Measurements from ENCODE around the gene CDC14A. TPM values are rescaled to one million over a fixed set of nuclear protein-coding genes. Genes with fewer than 3 reads are reported as not detected.

Gene CDC14A
- polyA plus RNA-seq, 1 experiment = 2.8 TPM

GRCh38 chr1:100411574-100411973 lies 59.3 kb downstream of the CDC14A start:
- no peak for TF ChIP-seq CTCF (IDR thresholded peaks at IDR 0.05; ENCODE audit: low read depth, low read length)
- Histone ChIP-seq H3K27me3 (ENCODE audit: control insufficient read depth, insufficient read depth, low read length) (no peaks in the 10 kb centered on the region), H3K9me3 (ENCODE audit: control insufficient read depth, insufficient read depth, low read length) (no peaks in the 10 kb centered on the region), H3K4me3 (ENCODE audit: low read depth, low read length) (no peak overlapping the region), H3K27ac (ENCODE audit: low read depth, low read length) (no peak overlapping the region)
- CTCF ChIA-PET = interaction anchor here (1.0 kb wide), 1 partner anchor 13 kb away, joined by 3 read pairs; no protein-coding TSS in a partner anchor
- no peak for DNase-seq (ENCODE audit: low read depth, low spot score)
- POLR2A ChIA-PET = no interaction called here

- Histone ChIP-seq H3K27me3 (ENCODE audit: control insufficient read depth, insufficient read depth, low read length) (no peaks in the 10 kb centered on the region), H3K9me3 (ENCODE audit: control insufficient read depth, insufficient read depth, low read length) (no peaks in the 10 kb centered on the region), H3K27ac (ENCODE audit: low read depth, low read length) (no peak overlapping the region), H3K4me3 (ENCODE audit: low read depth, low read length) (no peak overlapping the region)
- CTCF ChIA-PET = no interaction called here
- DNase-seq (ENCODE audit: low read depth, low spot score) = no peak
- POLR2A ChIA-PET = no interaction called here
- TF ChIP-seq CTCF (IDR thresholded peaks at IDR 0.05; ENCODE audit: low read depth, low read length) = no peak
Observed at GRCh38 chr1:100413035-100413434, 60.7 kb downstream of the CDC14A start.

- no peak overlapping the region for H3K4me3 ChIP-seq (ENCODE audit: low read depth, low read length)
- POLR2A ChIA-PET = interaction anchor here (0.6 kb wide), 1 partner anchor 461 kb away, joined by 5 read pairs; no protein-coding TSS in a partner anchor
- no peaks in the 10 kb centered on the region for H3K9me3 ChIP-seq (ENCODE audit: control insufficient read depth, insufficient read depth, low read length)
- H3K27me3 ChIP-seq (ENCODE audit: control insufficient read depth, insufficient read depth, low read length) = no peaks in the 10 kb centered on the region
- CTCF ChIA-PET = no interaction called here
- H3K27ac ChIP-seq (ENCODE audit: low read depth, low read length) = no peak overlapping the region
- DNase-seq (ENCODE audit: low read depth, low spot score) = no peak
- no peak for TF ChIP-seq CTCF (IDR thresholded peaks at IDR 0.05; ENCODE audit: low read depth, low read length)
Observed at GRCh38 chr1:100414693-100415497, 62.6 kb downstream of the CDC14A start.

GRCh38 chr1:100415498-100415778 lies 63.1 kb downstream of the CDC14A start:
- ChIA-PET CTCF (no interaction called here), POLR2A (no interaction called here)
- TF ChIP-seq CTCF (IDR thresholded peaks at IDR 0.05; ENCODE audit: low read depth, low read length) = no peak
- no peak for DNase-seq (ENCODE audit: low read depth, low spot score)
- Histone ChIP-seq H3K4me3 (ENCODE audit: low read depth, low read length) (no peak overlapping the region), H3K9me3 (ENCODE audit: control insufficient read depth, insufficient read depth, low read length) (no peaks in the 10 kb centered on the region), H3K27ac (ENCODE audit: low read depth, low read length) (no peak overlapping the region), H3K27me3 (ENCODE audit: control insufficient read depth, insufficient read depth, low read length) (no peaks in the 10 kb centered on the region)

GRCh38 chr1:100419072-100419471 lies 66.8 kb downstream of the CDC14A start:
- Histone ChIP-seq H3K4me3 (ENCODE audit: low read depth, low read length) (no peak overlapping the region), H3K27ac (ENCODE audit: low read depth, low read length) (no peak overlapping the region), H3K9me3 (ENCODE audit: control insufficient read depth, insufficient read depth, low read length) (no peaks in the 10 kb centered on the region), H3K27me3 (ENCODE audit: control insufficient read depth, insufficient read depth, low read length) (no peaks in the 10 kb centered on the region)
- no peak for TF ChIP-seq CTCF (IDR thresholded peaks at IDR 0.05; ENCODE audit: low read depth, low read length)
- ChIA-PET POLR2A (no interaction called here), CTCF (no interaction called here)
- no peak for DNase-seq (ENCODE audit: low read depth, low spot score)
